Panc1 (cell line): ENCODE data around the gene SH3BP2. TPM values are rescaled to one million over a fixed set of nuclear protein-coding genes. Genes with fewer than 3 reads are reported as not detected.

Experiments
- ATAC-seq: fragments of 200-7000 bp; cut with Tn5 transposase; 2 replicates; pipeline ENCODE4 v1.9.1; 2020; ENCODE audit warnings: mild to moderate bottlenecking, moderate library complexity
- BruUV-seq: library from RNA; stranded (reverse); fragments of 400-500 nt; replicated peaks from 2 replicates; lab custom pipeline; 2021; lab: Mats Ljungman, UMichigan
- CTCF ChIA-PET: fragments of 300-600 bp; sonication (Branson Sonifier 250); formaldehyde crosslinking; loops from one replicate; lab custom pipeline; 2022; ENCODE audit warnings: antibody characterized with exemption; lab: Charles Lee
- POLR2A ChIA-PET: fragments of 300-600 bp; sonication (Branson Sonifier 250); formaldehyde crosslinking; loops from one replicate; lab custom pipeline; 2022; ENCODE audit warnings: antibody characterized with exemption; lab: Charles Lee
- DNase-seq: peaks from one replicate; pipeline ENCODE4 v3.0.0-alpha.2; 2010; ENCODE audit warnings: low read depth, low spot score
- H3K27ac ChIP-seq: 2 replicates; pipeline ENCODE4 v1.5.1; 2011; ENCODE audit warnings: mild to moderate bottlenecking, low read length, inconsistent platforms
- H3K27me3 ChIP-seq: fragments of 200-500 bp; sonication (Bioruptor generic); 2 replicates; pipeline ENCODE4 v1.6.0; 2014; ENCODE audit warnings: low read length, inconsistent platforms; ENCODE audit not compliant: control insufficient read depth, insufficient read depth
- H3K36me3 ChIP-seq: fragments of 200-500 bp; sonication (Bioruptor generic); 2 replicates; pipeline ENCODE4 v1.5.1; 2014; ENCODE audit warnings: inconsistent platforms, mild to moderate bottlenecking, low read length, moderate library complexity; ENCODE audit not compliant: control insufficient read depth, insufficient read depth
- H3K4me1 ChIP-seq: 2 replicates; pipeline ENCODE4 v1.5.1; 2011; ENCODE audit warnings: inconsistent platforms, mild to moderate bottlenecking, low read length, moderate library complexity; ENCODE audit not compliant: control insufficient read depth, insufficient read depth
- H3K4me3 ChIP-seq, 2 experiments: 2 replicates each; pipeline ENCODE4 v1.5.1; 2011 to 2012; ENCODE audit warnings: low read depth in 2 of 2, low read length in 2 of 2, mild to moderate bottlenecking in 2 of 2, inconsistent platforms in 1 of 2, moderate library complexity in 1 of 2
- H3K9me3 ChIP-seq: fragments of 200-500 bp; sonication (Bioruptor generic); 2 replicates; pipeline ENCODE4 v1.5.1; 2014; ENCODE audit warnings: low read depth, mild to moderate bottlenecking, inconsistent platforms, low read length, moderate library complexity; ENCODE audit not compliant: control insufficient read depth, insufficient read depth
- POLR2AphosphoS5 ChIP-seq: IDR thresholded peaks from 2 replicates; pipeline ENCODE4 v1.6.1; 2012; ENCODE audit warnings: mild to moderate bottlenecking, low read depth, low read length, moderate library complexity
- REST ChIP-seq, 2 experiments: IDR thresholded peaks; 2 replicates each; pipeline ENCODE4 v1.6.1; 2011 to 2012; ENCODE audit warnings: low read depth in 2 of 2, control low read depth in 1 of 2, low read length in 1 of 2, mild to moderate bottlenecking in 1 of 2, moderate library complexity in 1 of 2; ENCODE audit not compliant: insufficient read depth in 1 of 2
- SIN3A ChIP-seq: IDR thresholded peaks from 2 replicates; pipeline ENCODE4 v1.6.1; 2012; ENCODE audit warnings: low read depth, mild to moderate bottlenecking, low read length, moderate library complexity, borderline replicate concordance; ENCODE audit not compliant: insufficient read depth
- TCF7L2 ChIP-seq: IDR thresholded peaks from 2 replicates; pipeline ENCODE4 v1.6.1; 2011; ENCODE audit warnings: mild to moderate bottlenecking, low read depth, low read length, inconsistent platforms
- in situ Hi-C: cut with HindIII; loops from 2 replicates; pipeline ENCODE4 v1.10.0; 2016; ENCODE audit warnings: low sequenced_read_pairs, low pct_unique_long_range_greater_than_20kb
- intact Hi-C: fragments of 100-400 bp; cut with micrococcal nuclease; formaldehyde crosslinking; loops from one replicate; pipeline ENCODE4 v1.10.0; 2022; ENCODE audit not compliant: unreplicated experiment
- total RNA-seq: library from RNA; stranded (reverse); gene quantifications from one replicate; pipeline ENCODE4 v1.2.1, GENCODE V29; 2021; ENCODE audit not compliant: unreplicated experiment
- TF ChIP-seq, protein P1 (sequence below): fragments of 450-650 bp; IDR thresholded peaks from 2 replicates; pipeline ENCODE4 v1.5.1; 2017; ENCODE audit warnings: mild to moderate bottlenecking

SH3BP2 gene
- total RNA-seq, 1 experiment from 2014 or later, result 93.4 TPM

DNA sequence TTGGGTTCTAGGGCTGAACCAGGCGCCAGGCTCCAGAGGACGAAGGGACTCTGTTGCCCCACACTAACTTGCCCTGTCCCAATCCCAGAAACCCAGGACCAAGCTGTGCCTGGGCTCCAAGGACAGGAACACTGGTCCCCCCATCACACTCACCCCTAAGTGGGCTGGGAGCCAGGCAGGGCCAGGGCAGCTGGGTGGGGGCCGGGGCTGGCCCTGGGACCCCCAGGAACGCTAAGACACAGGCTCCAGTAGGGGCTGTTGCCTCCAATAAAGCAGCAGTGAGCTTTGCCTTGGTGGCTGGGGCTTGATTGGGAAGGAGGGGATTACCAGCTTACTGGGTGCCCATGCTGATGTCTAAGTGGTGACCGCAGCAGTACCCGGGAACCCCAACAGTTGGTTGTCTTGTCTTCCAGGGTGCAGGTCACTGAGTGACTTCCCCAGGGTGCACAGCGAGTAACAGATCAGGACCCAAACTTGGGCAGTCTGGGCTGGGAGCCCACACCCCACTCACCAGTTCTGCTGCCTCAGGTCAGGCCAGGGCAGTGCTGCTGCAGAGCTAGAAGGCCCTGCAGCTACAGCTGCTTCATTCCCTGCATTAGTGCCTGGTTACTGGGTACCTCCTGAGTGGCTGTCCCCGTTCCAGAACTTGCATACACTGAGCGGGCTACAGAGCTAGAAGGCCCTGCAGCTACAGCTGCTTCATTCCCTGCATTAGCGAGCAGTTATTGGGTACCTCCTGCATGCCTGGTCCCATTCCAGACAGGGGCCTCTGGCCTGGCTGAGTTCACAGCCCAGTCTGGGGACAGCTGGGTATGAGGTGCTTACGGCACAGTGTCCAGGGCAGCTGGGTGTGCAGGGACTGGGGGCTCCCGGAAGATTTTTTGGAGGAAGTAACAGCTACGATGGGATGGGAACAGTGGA lies 41.4 kb downstream of the SH3BP2 start:
- Histone ChIP-seq H3K27ac (no peak overlapping the region), H3K36me3 (no peaks in the 10 kb centered on the region; the same call in 1 of the 2 replicates), H3K27me3 (no peaks in the 10 kb centered on the region), H3K4me1 (no peaks in the 10 kb centered on the region), H3K9me3 (no peaks in the 10 kb centered on the region), H3K4me3 (no peak overlapping the region)
- ChIA-PET POLR2A (no interaction called here), CTCF (no interaction called here)
- BruUV-seq, result TSS peak; percentile 30
- ATAC-seq (no peak), DNase-seq (no peak)
- in situ Hi-C loops, result no loop called here
- TF ChIP-seq TCF7L2, result no peak
- TF ChIP-seq POLR2AphosphoS5, result no peak
- TF ChIP-seq SIN3A, result no peak
- TF ChIP-seq REST (IDR thresholded peaks at IDR 0.05; ENCODE audit: insufficient read depth in 1 of 2, low read depth in 2 of 2, low read length in 1 of 2), result no peak
- TF ChIP-seq, protein P1, sequence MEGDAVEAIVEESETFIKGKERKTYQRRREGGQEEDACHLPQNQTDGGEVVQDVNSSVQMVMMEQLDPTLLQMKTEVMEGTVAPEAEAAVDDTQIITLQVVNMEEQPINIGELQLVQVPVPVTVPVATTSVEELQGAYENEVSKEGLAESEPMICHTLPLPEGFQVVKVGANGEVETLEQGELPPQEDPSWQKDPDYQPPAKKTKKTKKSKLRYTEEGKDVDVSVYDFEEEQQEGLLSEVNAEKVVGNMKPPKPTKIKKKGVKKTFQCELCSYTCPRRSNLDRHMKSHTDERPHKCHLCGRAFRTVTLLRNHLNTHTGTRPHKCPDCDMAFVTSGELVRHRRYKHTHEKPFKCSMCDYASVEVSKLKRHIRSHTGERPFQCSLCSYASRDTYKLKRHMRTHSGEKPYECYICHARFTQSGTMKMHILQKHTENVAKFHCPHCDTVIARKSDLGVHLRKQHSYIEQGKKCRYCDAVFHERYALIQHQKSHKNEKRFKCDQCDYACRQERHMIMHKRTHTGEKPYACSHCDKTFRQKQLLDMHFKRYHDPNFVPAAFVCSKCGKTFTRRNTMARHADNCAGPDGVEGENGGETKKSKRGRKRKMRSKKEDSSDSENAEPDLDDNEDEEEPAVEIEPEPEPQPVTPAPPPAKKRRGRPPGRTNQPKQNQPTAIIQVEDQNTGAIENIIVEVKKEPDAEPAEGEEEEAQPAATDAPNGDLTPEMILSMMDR, result no peak
- intact Hi-C loops, result no loop called here

GRCh38 chr4:2835978-2836377 lies 43.1 kb downstream of the SH3BP2 start:
- DNase-seq (no peak), ATAC-seq (no peak)
- ChIA-PET CTCF (no interaction called here), POLR2A (no interaction called here)
- Histone ChIP-seq H3K36me3 (no peaks in the 10 kb centered on the region; the same call in 1 of the 2 replicates), H3K9me3 (no peaks in the 10 kb centered on the region), H3K4me3 (no peak overlapping the region), H3K27ac (no peak overlapping the region), H3K27me3 (no peaks in the 10 kb centered on the region), H3K4me1 (no peaks in the 10 kb centered on the region)
- TF ChIP-seq POLR2AphosphoS5 (no peak), SIN3A (no peak), TCF7L2 (no peak), REST (IDR thresholded peaks at IDR 0.05; ENCODE audit: insufficient read depth in 1 of 2, low read depth in 2 of 2, low read length in 1 of 2) (no peak)
- TF ChIP-seq, protein P1, result no peak
- BruUV-seq, result no TSS peak
- intact Hi-C loops (no loop called here), in situ Hi-C loops (no loop called here)
